ENCODE results near the gene TRPC1. TPM values are rescaled to one million over a fixed set of nuclear protein-coding genes. Genes with fewer than 3 reads are reported as not detected.

The TRPC1 gene
- total RNA-seq, 1 donor from 2014 or later = 1.1 TPM

DNA sequence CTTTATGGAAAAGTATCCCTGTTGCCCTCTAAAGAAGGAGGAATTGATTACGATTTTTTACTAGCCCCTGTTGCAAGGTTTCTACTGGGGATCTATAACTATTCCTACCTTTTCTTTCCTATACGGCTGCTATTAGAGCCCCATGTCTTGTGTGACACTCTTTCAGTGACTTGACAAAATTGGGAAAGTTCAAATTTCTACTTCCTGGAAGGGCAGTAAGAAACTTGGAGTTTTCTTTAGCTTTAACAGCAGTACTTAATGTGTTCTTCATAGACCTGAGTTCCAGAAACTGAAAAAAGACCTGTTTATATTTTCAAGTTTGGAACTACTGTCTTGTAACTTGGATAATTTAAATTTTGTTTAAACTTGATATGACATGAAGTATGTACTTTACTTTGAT is 54.7 kb downstream of the TRPC1 start:
- Mint-ChIP-seq H3K27me3 (ENCODE audit: insufficient read depth) (no peaks in the 10 kb centered on the region), H3K36me3 (ENCODE audit: low read depth) (no peaks in the 10 kb centered on the region), H3K4me3 (no peak overlapping the region), H3K27ac (no peak overlapping the region), H3K4me1 (ENCODE audit: low read depth) (no peaks in the 10 kb centered on the region), H3K9me3 (no peaks in the 10 kb centered on the region)
- no peak for DNase-seq (ENCODE audit: low spot score)
- intact Hi-C loops (cut with micrococcal nuclease) = no loop called here

DNA sequence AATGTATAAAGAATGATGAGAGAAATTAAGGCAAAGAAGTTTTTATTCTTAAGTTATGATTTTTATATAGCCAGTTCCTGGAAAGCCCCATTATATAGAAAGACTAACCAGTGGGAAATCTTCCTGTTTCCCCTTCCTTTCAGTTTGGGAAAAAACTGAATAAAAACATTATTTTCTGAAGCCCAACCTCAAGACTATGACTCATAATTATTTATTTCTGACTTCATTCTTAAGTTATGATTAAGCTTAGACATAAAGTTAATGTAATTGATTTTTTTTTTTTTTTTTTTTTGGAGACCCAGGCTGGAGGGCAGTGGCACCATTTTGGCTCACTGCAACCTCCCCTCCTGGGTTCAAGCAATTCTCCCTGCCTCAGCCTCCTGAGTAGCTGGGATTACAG is 55.8 kb downstream of the TRPC1 start:
- H3K4me3 Mint-ChIP-seq = no peak overlapping the region
- H3K4me1 Mint-ChIP-seq (ENCODE audit: low read depth) = no peaks in the 10 kb centered on the region
- no peak for DNase-seq (ENCODE audit: low spot score)
- H3K9me3 Mint-ChIP-seq = no peaks in the 10 kb centered on the region
- intact Hi-C loops (cut with micrococcal nuclease) = no loop called here
- H3K36me3 Mint-ChIP-seq (ENCODE audit: low read depth) = no peaks in the 10 kb centered on the region
- H3K27ac Mint-ChIP-seq = no peak overlapping the region
- H3K27me3 Mint-ChIP-seq (ENCODE audit: insufficient read depth) = peaks cover under 1% of the 10 kb centered on the region

DNA sequence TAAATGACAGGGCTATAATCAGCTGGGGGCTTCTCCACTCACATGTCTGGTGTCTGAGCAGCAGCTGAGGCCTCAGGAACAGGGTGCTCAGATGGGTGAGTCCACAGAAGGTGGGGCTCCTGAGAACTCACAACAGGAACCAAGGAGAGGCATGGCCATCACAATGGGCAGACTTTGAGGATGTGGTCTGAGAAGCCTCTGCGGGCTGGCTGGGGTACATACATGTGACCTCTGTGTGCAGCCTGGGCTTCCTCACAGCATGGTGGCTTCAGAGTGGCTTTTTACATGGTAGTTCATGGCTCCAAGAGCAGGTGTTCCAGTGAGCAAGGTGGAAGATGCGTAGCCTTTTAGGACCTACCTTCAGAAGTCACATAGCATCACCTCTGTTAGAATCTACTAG is 58.8 kb downstream of the TRPC1 start:
- intact Hi-C loops (cut with micrococcal nuclease) = no loop called here
- no peak overlapping the region for H3K27ac Mint-ChIP-seq
- no peaks in the 10 kb centered on the region for H3K4me1 Mint-ChIP-seq (ENCODE audit: low read depth)
- peaks cover 2% of the 10 kb centered on the region for H3K27me3 Mint-ChIP-seq (ENCODE audit: insufficient read depth)
- no peaks in the 10 kb centered on the region for H3K9me3 Mint-ChIP-seq
- H3K4me3 Mint-ChIP-seq = no peak overlapping the region
- DNase-seq (ENCODE audit: low spot score) = no peak
- no peaks in the 10 kb centered on the region for H3K36me3 Mint-ChIP-seq (ENCODE audit: low read depth)

GRCh38 chr3:142784228-142784627 is 60.4 kb downstream of the TRPC1 start:
- intact Hi-C loops (cut with micrococcal nuclease) = no loop called here
- Mint-ChIP-seq H3K9me3 (no peaks in the 10 kb centered on the region), H3K27me3 (ENCODE audit: insufficient read depth) (peaks cover 4% of the 10 kb centered on the region), H3K36me3 (ENCODE audit: low read depth) (no peaks in the 10 kb centered on the region), H3K4me1 (ENCODE audit: low read depth) (no peaks in the 10 kb centered on the region), H3K27ac (no peak overlapping the region), H3K4me3 (no peak overlapping the region)
- no peak for DNase-seq (ENCODE audit: low spot score)

- intact Hi-C loops (cut with micrococcal nuclease) = no loop called here
- Mint-ChIP-seq H3K27ac (no peak overlapping the region), H3K27me3 (ENCODE audit: insufficient read depth) (peaks cover 4% of the 10 kb centered on the region), H3K9me3 (no peaks in the 10 kb centered on the region), H3K4me1 (ENCODE audit: low read depth) (no peaks in the 10 kb centered on the region), H3K36me3 (ENCODE audit: low read depth) (no peaks in the 10 kb centered on the region), H3K4me3 (no peak overlapping the region)
- DNase-seq (ENCODE audit: low spot score) = no peak
These were observed 62.2 kb downstream of the TRPC1 start for GRCh38 chr3:142785996-142786395.

DNA sequence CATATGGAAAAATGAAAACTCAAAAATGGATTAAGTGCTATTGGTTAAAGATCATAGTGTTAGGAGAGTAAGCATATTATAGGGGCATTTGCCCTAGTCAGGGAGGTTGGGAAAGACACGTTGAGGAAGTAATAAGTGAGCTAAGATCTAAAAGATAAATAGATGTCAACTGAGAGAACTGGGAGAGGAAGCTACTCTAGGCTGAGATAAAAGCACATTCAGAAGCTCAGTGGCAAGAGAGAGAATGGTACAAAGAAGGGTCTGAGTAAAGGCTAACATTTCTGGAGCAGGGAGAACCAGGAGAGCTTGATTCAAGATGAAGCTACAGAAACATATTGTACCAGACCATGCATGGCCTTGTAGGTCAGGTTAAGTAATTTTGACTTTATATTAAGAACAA is 63.9 kb downstream of the TRPC1 start:
- Mint-ChIP-seq H3K27me3 (ENCODE audit: insufficient read depth) (peaks cover 4% of the 10 kb centered on the region), H3K4me1 (ENCODE audit: low read depth) (no peaks in the 10 kb centered on the region), H3K9me3 (no peaks in the 10 kb centered on the region), H3K4me3 (no peak overlapping the region), H3K36me3 (ENCODE audit: low read depth) (no peaks in the 10 kb centered on the region), H3K27ac (no peak overlapping the region)
- intact Hi-C loops (cut with micrococcal nuclease) = no loop called here
- no peak for DNase-seq (ENCODE audit: low spot score)

- intact Hi-C loops (cut with micrococcal nuclease) = no loop called here
- Mint-ChIP-seq H3K27ac (no peak overlapping the region), H3K27me3 (ENCODE audit: insufficient read depth) (peaks cover 2% of the 10 kb centered on the region), H3K36me3 (ENCODE audit: low read depth) (no peaks in the 10 kb centered on the region), H3K9me3 (no peaks in the 10 kb centered on the region), H3K4me1 (ENCODE audit: low read depth) (no peaks in the 10 kb centered on the region), H3K4me3 (no peak overlapping the region)
- no peak for DNase-seq (ENCODE audit: low spot score)
These were observed 70.7 kb downstream of the TRPC1 start for GRCh38 chr3:142794508-142794907.

DNA sequence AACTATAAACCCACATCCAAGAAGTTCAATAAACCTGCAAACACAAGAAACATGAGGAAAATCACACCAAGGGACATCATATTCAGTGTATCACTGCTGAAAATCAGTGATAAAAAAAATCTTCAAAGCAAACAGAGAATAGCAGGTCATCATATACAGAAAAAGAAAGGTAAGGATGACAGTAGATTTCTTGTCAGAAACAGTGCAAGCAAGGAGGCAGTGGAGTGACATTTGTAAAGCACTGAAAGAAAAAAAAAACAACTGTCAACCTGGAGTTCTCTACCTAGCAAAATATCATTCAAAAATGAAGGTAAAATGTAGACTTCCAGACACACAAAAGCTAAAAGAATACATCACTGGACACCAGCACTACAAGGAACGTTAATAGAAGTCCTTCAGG is 71.5 kb downstream of the TRPC1 start:
- Mint-ChIP-seq H3K4me1 (ENCODE audit: low read depth) (no peaks in the 10 kb centered on the region), H3K27me3 (ENCODE audit: insufficient read depth) (peaks cover 2% of the 10 kb centered on the region), H3K9me3 (no peaks in the 10 kb centered on the region), H3K4me3 (no peak overlapping the region), H3K36me3 (ENCODE audit: low read depth) (no peaks in the 10 kb centered on the region), H3K27ac (no peak overlapping the region)
- intact Hi-C loops (cut with micrococcal nuclease) = no loop called here
- DNase-seq (ENCODE audit: low spot score) = no peak

GRCh38 chr3:142796823-142797222 is 73.0 kb downstream of the TRPC1 start:
- intact Hi-C loops (cut with micrococcal nuclease) = no loop called here
- Mint-ChIP-seq H3K4me1 (ENCODE audit: low read depth) (no peaks in the 10 kb centered on the region), H3K4me3 (no peak overlapping the region), H3K36me3 (ENCODE audit: low read depth) (no peaks in the 10 kb centered on the region), H3K9me3 (no peaks in the 10 kb centered on the region), H3K27ac (no peak overlapping the region), H3K27me3 (ENCODE audit: insufficient read depth) (peaks cover 2% of the 10 kb centered on the region)
- no peak for DNase-seq (ENCODE audit: low spot score)

DNA sequence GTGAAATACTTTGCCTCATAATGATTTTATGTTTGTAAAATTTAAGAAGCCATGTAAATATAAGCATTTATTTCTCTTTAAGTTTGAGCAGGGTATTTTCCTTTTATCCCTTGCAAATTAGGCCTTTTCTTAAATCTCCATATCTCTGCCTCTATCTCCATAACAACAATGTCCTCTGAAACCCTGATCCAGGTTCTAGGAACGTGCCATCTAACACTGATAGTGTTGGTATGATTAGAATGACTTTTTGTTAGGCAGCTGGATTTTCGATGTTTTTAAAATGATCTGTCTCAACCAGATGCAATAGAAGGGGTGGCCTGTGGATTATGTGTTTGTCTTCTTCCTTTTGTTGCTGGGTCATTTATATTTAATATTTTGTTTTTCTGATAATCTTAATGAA is 77.9 kb downstream of the TRPC1 start:
- Mint-ChIP-seq H3K9me3 (no peaks in the 10 kb centered on the region), H3K4me3 (no peak overlapping the region), H3K36me3 (ENCODE audit: low read depth) (no peaks in the 10 kb centered on the region), H3K27me3 (ENCODE audit: insufficient read depth) (peaks cover 5% of the 10 kb centered on the region), H3K4me1 (ENCODE audit: low read depth) (no peaks in the 10 kb centered on the region), H3K27ac (no peak overlapping the region)
- intact Hi-C loops (cut with micrococcal nuclease) = no loop called here
- DNase-seq (ENCODE audit: low spot score) = no peak

DNA sequence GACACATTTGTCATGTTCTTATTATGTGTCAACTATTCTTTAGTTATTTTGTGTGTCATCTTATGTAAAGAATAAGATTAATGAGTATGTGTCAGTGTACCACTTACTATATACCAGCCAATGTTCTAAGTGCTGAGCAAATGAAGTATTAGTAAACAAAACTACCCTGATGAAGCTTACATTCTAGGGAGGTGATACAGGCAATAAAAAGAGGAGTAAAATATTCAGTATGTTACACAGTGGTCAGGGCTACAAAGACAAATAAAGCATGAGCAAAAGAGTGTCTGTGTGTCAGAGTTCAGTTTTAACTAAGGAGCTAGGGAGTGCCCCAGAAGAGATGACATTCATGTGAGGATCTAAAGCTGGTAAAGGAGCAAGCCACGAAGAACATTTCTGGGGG is 79.1 kb downstream of the TRPC1 start:
- DNase-seq (ENCODE audit: low spot score) = no peak
- no peak overlapping the region for H3K4me3 Mint-ChIP-seq
- intact Hi-C loops (cut with micrococcal nuclease) = no loop called here

GRCh38 chr3:142808103-142808917 is 84.5 kb downstream of the TRPC1 start:
- H3K9me3 Mint-ChIP-seq = no peaks in the 10 kb centered on the region
- H3K4me1 Mint-ChIP-seq (ENCODE audit: low read depth) = no peaks in the 10 kb centered on the region
- DNase-seq (ENCODE audit: low spot score) = no peak
- intact Hi-C loops (cut with micrococcal nuclease) = no loop called here
- H3K4me3 Mint-ChIP-seq = no peak overlapping the region
- H3K27ac Mint-ChIP-seq = no peak overlapping the region
- H3K27me3 Mint-ChIP-seq (ENCODE audit: insufficient read depth) = peaks cover 8% of the 10 kb centered on the region
- H3K36me3 Mint-ChIP-seq (ENCODE audit: low read depth) = no peaks in the 10 kb centered on the region

More for the DNA sequence above, 79.1 kb downstream of the TRPC1 start:
- no peaks in the 10 kb centered on the region for H3K9me3 Mint-ChIP-seq
- no peak overlapping the region for H3K27ac Mint-ChIP-seq
- no peaks in the 10 kb centered on the region for H3K36me3 Mint-ChIP-seq (ENCODE audit: low read depth)
- peaks cover 5% of the 10 kb centered on the region for H3K27me3 Mint-ChIP-seq (ENCODE audit: insufficient read depth)
- no peaks in the 10 kb centered on the region for H3K4me1 Mint-ChIP-seq (ENCODE audit: low read depth)

DNA sequence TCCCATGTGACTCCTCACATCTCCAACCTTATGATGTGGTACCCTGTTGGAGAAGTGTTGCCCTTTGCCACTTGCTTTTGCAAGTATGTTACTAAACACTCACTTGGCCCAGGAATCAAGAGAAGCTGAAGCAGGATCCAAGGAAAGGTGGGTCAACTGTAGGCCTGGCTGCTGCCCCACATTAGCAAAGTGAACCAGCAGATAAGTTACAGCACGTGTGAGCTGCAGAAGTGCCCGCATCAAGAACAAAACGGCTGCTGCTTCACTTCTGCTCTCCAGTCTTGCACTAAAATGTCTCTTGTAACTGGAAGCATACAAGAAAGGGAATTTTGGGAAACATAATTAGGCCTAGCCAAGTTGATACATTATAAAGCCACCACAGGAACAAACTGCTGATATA is 85.4 kb downstream of the TRPC1 start:
- no peak for DNase-seq (ENCODE audit: low spot score)
- H3K27me3 Mint-ChIP-seq (ENCODE audit: insufficient read depth) = peaks cover 13% of the 10 kb centered on the region
- no peaks in the 10 kb centered on the region for H3K9me3 Mint-ChIP-seq
- intact Hi-C loops (cut with micrococcal nuclease) = no loop called here
- no peak overlapping the region for H3K27ac Mint-ChIP-seq
- no peaks in the 10 kb centered on the region for H3K36me3 Mint-ChIP-seq (ENCODE audit: low read depth)
- no peaks in the 10 kb centered on the region for H3K4me1 Mint-ChIP-seq (ENCODE audit: low read depth)
- no peak overlapping the region for H3K4me3 Mint-ChIP-seq

DNA sequence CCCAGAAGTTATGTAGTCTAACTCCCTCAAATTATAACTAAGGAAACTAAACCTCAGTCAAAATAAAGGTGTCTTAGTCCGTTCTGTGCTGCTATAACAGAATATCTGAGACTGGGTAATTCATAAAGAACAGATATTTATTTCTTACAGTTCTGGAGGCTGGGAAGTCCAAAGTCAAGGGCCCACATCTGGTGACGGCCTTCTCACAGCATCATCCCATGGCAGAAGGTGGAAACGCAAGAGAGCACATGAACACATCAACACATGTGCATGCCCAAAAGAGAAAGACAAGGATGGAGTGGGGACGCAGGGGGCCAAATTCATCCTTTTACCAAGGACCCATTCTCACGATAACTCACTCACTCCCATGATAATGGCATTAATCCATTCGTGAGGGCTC is 92.0 kb downstream of the TRPC1 start:
- DNase-seq (ENCODE audit: low spot score) = no peak
- no peak overlapping the region for H3K27ac Mint-ChIP-seq
- peaks cover 17% of the 10 kb centered on the region for H3K27me3 Mint-ChIP-seq (ENCODE audit: insufficient read depth)

More for the DNA sequence above, 92.0 kb downstream of the TRPC1 start:
- no peak overlapping the region for H3K4me3 Mint-ChIP-seq
- H3K4me1 Mint-ChIP-seq (ENCODE audit: low read depth) = no peaks in the 10 kb centered on the region
- H3K36me3 Mint-ChIP-seq (ENCODE audit: low read depth) = no peaks in the 10 kb centered on the region
- intact Hi-C loops (cut with micrococcal nuclease) = no loop called here
- H3K9me3 Mint-ChIP-seq = no peaks in the 10 kb centered on the region

All from activated T-helper 1 cell treated with anti-CD3 and anti-CD28 coated beads, Interleukin-12 subunit alpha, Interleukin-12 subunit beta, Interleukin-2, Interleukin-4 antibody, amounts not matched to agents 30 ng/mL and 10 ng/mL and 1 ng/mL, durations not matched to agents 14 hours and 24 hours and 36 hours (primary cell).